GDM1 (cell line): Measurements from ENCODE around the gene EEIG1.

Experiments
- DNase-seq: peaks from one replicate; lab custom pipeline; 2025; lab: John Stamatoyannopoulos, UW

EEIG1 gene

GRCh38 chr9:127974769-127975261, 6.0 kb downstream of the EEIG1 start:
- DNase-seq, result no peak

- no peak for DNase-seq
These were observed 6.6 kb downstream of the EEIG1 start for GRCh38 chr9:127974001-127974768.

- DNase-seq, result no peak
These were observed 7.4 kb downstream of the EEIG1 start for GRCh38 chr9:127973169-127974000.

GRCh38 chr9:127972236-127972871, 8.4 kb downstream of the EEIG1 start:
- DNase-seq, result no peak

- DNase-seq, result no peak
These were observed 9.2 kb downstream of the EEIG1 start for GRCh38 chr9:127971357-127972235.

- no peak for DNase-seq
These were observed 10.1 kb downstream of the EEIG1 start for GRCh38 chr9:127970401-127971313.

- no peak for DNase-seq
These were observed 11.9 kb downstream of the EEIG1 start for GRCh38 chr9:127968700-127969383.

GRCh38 chr9:127968042-127968441, 12.7 kb downstream of the EEIG1 start:
- no peak for DNase-seq

- DNase-seq, result no peak
These were observed 13.5 kb downstream of the EEIG1 start for GRCh38 chr9:127967151-127967809.

- no peak for DNase-seq
These were observed 14.2 kb downstream of the EEIG1 start for GRCh38 chr9:127966416-127967150.

GRCh38 chr9:127965953-127966352, 14.8 kb downstream of the EEIG1 start:
- DNase-seq, result no peak

- no peak for DNase-seq
These were observed 17.3 kb downstream of the EEIG1 start for GRCh38 chr9:127963359-127964064.

- no peak for DNase-seq
These were observed 17.8 kb downstream of the EEIG1 start for GRCh38 chr9:127963041-127963358.

GRCh38 chr9:127962278-127962677, 18.5 kb downstream of the EEIG1 start:
- no peak for DNase-seq

GRCh38 chr9:127961613-127962155, 19.1 kb downstream of the EEIG1 start:
- no peak for DNase-seq

- DNase-seq, result no peak
These were observed 19.7 kb downstream of the EEIG1 start for GRCh38 chr9:127961155-127961490.

GRCh38 chr9:127960410-127961154, 20.2 kb downstream of the EEIG1 start:
- no peak for DNase-seq
